ENCODE data around the gene BCL11B. TPM values are rescaled to one million over a fixed set of nuclear protein-coding genes. Genes with fewer than 3 reads are reported as not detected.
A peak's percentile ranks its signal among the peaks of the same experiment; 100 is the strongest.

BCL11B gene
- total and polyA plus RNA-seq, 2 of the 8 experiments (the other 6 are each of a cell fraction or from before 2014, with no cell fraction given): 0.63 to 5.9 TPM

DNA sequence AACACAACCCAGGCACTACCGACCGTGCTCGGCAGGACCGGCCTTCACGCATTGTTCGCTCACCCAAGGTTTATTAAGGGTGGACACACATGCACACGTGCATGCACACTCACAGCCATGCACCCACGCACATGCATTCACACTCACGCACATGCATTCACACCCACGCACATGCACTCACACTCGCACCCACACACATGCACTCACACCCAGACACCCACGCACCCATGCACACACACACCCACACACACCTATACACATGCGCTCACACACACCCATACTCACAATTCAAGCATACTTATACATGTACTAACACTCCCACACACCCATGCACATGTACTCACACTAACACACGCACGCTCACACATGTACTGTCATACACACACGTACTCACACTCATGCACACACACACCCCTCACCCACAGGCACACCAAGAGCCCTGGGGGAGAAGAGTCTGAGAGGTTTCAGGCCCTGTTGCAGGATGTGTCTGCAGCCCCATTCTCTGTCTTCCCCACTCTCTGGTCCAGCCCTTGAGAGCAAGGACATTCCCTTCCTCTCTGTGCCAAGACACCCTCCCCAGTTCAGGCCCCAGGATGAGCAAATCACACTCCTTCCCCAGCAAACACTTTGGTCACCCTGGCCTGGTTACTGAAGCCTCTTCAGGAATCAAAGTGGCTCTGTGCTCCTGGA is 49.4 kb upstream of the BCL11B start:
- Histone ChIP-seq H2BK12ac (ENCODE audit: low read depth, low read length) (peak overlapping the region; percentile 80; the same call in 1 of the 2 replicates), H3K23ac (ENCODE audit: insufficient read length) (no peak overlapping the region), H2AK5ac (ENCODE audit: low read depth, low read length) (peak overlapping the region; percentile 83), H3K27me3 (replicated peaks in 1 of 4; ENCODE audit: control insufficient read depth in 3 of 4, extremely low read depth in 1 of 4, insufficient read depth in 3 of 4, low read length in 3 of 4) (no peaks in the 10 kb centered on the region; a peak in 1 of 7 replicates), H3K4me1 (replicated peaks in 1 of 4; ENCODE audit: control insufficient read depth in 3 of 4, insufficient read depth in 4 of 4, low read length in 3 of 4) (peaks cover 0 to 14% (median 6%) of the 10 kb centered on the region in 4 experiments; a peak in 6 of 7 replicates), H3K14ac (ENCODE audit: insufficient read length) (no peak overlapping the region), H3K56ac (replicated peaks; ENCODE audit: insufficient read length, low read depth, low read length) (no peak overlapping the region), H4K91ac (replicated peaks; ENCODE audit: insufficient read length, low read length) (peak overlapping the region; percentile 79), H3K18ac (ENCODE audit: extremely low read depth, low read length) (no peak overlapping the region), H2BK20ac (ENCODE audit: low read length) (peak overlapping the region; percentile 93; the same call in 1 of the 2 replicates), H2BK15ac (ENCODE audit: low read length) (peak overlapping the region; percentile 88), H2BK120ac (replicated peaks; ENCODE audit: low read depth, low read length) (no peak overlapping the region), H3K9ac (replicated peaks in 1 of 4; ENCODE audit: extremely low read depth in 1 of 4, low read depth in 3 of 4, low read length in 3 of 4) (no peak overlapping the region), H3K4me3 (ENCODE audit: extremely low read depth in 1 of 4, insufficient read depth in 2 of 4, low read depth in 3 of 4, low read length in 4 of 4) (no peak overlapping the region), H4K20me1 (replicated peaks in 1 of 2; ENCODE audit: control insufficient read depth in 1 of 2, insufficient read depth in 2 of 2, low read length in 2 of 2) (peaks cover 0 to 2% of the 10 kb centered on the region in 2 experiments), H3K79me2 (ENCODE audit: control insufficient read depth in 1 of 2, insufficient read depth in 2 of 2, low read length in 2 of 2) (no peaks in the 10 kb centered on the region), H3K4ac (replicated peaks; ENCODE audit: insufficient read length, low read depth, low read length) (no peak overlapping the region), H2BK5ac (ENCODE audit: low read depth, low read length) (peak overlapping the region; percentile 48), H3K79me1 (ENCODE audit: low read depth, low read length) (no peaks in the 10 kb centered on the region), H4K8ac (ENCODE audit: extremely low read depth, insufficient read depth, low read length) (no peak overlapping the region; the same call in none of the 2 replicates), H3K27ac (ENCODE audit: low read depth, low read length) (no peak overlapping the region), H3K23me2 (ENCODE audit: low read depth, low read length) (no peaks in the 10 kb centered on the region), H4K5ac (ENCODE audit: insufficient read length, low read depth, low read length) (no peak overlapping the region), H3K9me3 (ENCODE audit: insufficient read depth in 2 of 2, low read depth in 1 of 2, low read length in 1 of 2) (no peaks in the 10 kb centered on the region), H3K4me2 (ENCODE audit: insufficient read depth in 1 of 2, low read depth in 2 of 2, low read length in 2 of 2) (no peak overlapping the region), H2AFZ (ENCODE audit: low read length) (no peak overlapping the region), H3K36me3 (ENCODE audit: control insufficient read depth in 2 of 4, insufficient read depth in 4 of 4, low read length in 3 of 4) (no peaks in the 10 kb centered on the region)
- CTCF ChIA-PET (ENCODE audit: partially characterized antibody): interaction anchor here (0.7 to 3.3 kb wide), 17 partner anchors 10 to 94 kb away, joined by 3 to 29 read pairs (median 6); no protein-coding TSS in a partner anchor
- FAIRE-seq: no peak
- POLR2A ChIA-PET (ENCODE audit: partially characterized antibody): interaction anchor here (1.3 kb wide), 1 partner anchor 13 kb away, joined by 3 read pairs; no protein-coding TSS in a partner anchor
- WGBS, 2 experiments (ENCODE audit: extremely low coverage in 1 of 2, insufficient coverage in 1 of 2, insufficient read length in 1 of 2, insufficient replicate concordance in 2 of 2, low coverage in 1 of 2, low lambda C conversion rate in 2 of 2, missing lambda C conversion rate in 1 of 2): 90% methylated on average over 16 of the region's 16 CpGs; no CpG with 5 or more reads in 1 of the 2 experiments
- peak in 1 of 2 experiments; percentile 36 for DNase-seq (ENCODE audit: low read depth in 1 of 2, low spot score in 2 of 2)
- TF ChIP-seq, protein P1, sequence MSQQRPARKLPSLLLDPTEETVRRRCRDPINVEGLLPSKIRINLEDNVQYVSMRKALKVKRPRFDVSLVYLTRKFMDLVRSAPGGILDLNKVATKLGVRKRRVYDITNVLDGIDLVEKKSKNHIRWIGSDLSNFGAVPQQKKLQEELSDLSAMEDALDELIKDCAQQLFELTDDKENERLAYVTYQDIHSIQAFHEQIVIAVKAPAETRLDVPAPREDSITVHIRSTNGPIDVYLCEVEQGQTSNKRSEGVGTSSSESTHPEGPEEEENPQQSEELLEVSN (IDR thresholded peaks at IDR 0.05): no peak
- TF ChIP-seq GABPA (IDR thresholded peaks at IDR 0.05; ENCODE audit: borderline replicate concordance, insufficient read depth, low read length): no peak
- no peak for TF ChIP-seq SIRT6 (IDR thresholded peaks at IDR 0.05; ENCODE audit: low read length)
- no peak for TF ChIP-seq CEBPB (IDR thresholded peaks at IDR 0.05; ENCODE audit: low read depth, low read length)
- no peak for TF ChIP-seq RFX5 (IDR thresholded peaks at IDR 0.05; ENCODE audit: borderline replicate concordance, low read depth, low read length)
- no peak for TF ChIP-seq SUZ12 (IDR thresholded peaks at IDR 0.05; ENCODE audit: low read length)
- TF ChIP-seq EZH2 (IDR thresholded peaks at IDR 0.05; ENCODE audit: low read depth, low read length, severe bottlenecking): no peak
- no peak for TF ChIP-seq CBX8 (IDR thresholded peaks at IDR 0.05; ENCODE audit: borderline replicate concordance, low read depth, low read length)
- no peak for TF ChIP-seq CHD2 (IDR thresholded peaks at IDR 0.05; ENCODE audit: low read length)
- no peak for TF ChIP-seq RNF2 (IDR thresholded peaks at IDR 0.05; ENCODE audit: borderline replicate concordance, low read depth, low read length, missing control alignments, poor library complexity, severe bottlenecking)
- TF ChIP-seq POLR2AphosphoS5 (IDR thresholded peaks at IDR 0.05; ENCODE audit: low read depth, low read length): no peak
- TF ChIP-seq TAF1 (IDR thresholded peaks at IDR 0.05; ENCODE audit: low read depth, low read length): no peak

All from H1 (cell line).